OCI-LY1 (cell line): Measurements from ENCODE around the gene KBTBD12.

Source experiments
- EZH2 ChIP-seq: fragments of 200-600 bp; sonication (generic), shearing (Covaris generic); IDR thresholded peaks from 2 replicates; pipeline ENCODE4 v1.8.0; 2017; ENCODE audit warnings: borderline replicate concordance, mixed run types, mild to moderate bottlenecking, antibody characterized with exemption, low read length, moderate library complexity, mixed read lengths
- TF ChIP-seq, protein P1 (sequence below): fragments of 200-600 bp; sonication (generic), shearing (Covaris generic); IDR thresholded peaks from 2 replicates; pipeline ENCODE4 v1.5.1; 2017; ENCODE audit warnings: mild to moderate bottlenecking, antibody characterized with exemption, low read length, moderate library complexity, mixed read lengths

- TF ChIP-seq, protein P1, sequence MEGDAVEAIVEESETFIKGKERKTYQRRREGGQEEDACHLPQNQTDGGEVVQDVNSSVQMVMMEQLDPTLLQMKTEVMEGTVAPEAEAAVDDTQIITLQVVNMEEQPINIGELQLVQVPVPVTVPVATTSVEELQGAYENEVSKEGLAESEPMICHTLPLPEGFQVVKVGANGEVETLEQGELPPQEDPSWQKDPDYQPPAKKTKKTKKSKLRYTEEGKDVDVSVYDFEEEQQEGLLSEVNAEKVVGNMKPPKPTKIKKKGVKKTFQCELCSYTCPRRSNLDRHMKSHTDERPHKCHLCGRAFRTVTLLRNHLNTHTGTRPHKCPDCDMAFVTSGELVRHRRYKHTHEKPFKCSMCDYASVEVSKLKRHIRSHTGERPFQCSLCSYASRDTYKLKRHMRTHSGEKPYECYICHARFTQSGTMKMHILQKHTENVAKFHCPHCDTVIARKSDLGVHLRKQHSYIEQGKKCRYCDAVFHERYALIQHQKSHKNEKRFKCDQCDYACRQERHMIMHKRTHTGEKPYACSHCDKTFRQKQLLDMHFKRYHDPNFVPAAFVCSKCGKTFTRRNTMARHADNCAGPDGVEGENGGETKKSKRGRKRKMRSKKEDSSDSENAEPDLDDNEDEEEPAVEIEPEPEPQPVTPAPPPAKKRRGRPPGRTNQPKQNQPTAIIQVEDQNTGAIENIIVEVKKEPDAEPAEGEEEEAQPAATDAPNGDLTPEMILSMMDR: no peak
- no peak for TF ChIP-seq EZH2
Observed at GRCh38 chr3:127938800-127939199, 23.8 kb downstream of the KBTBD12 start.
